LNCAP (cell line): ENCODE data around the gene TRMT2A.

Experiments
- TF ChIP-seq, protein P1 (sequence below): fragments of 450-650 bp; IDR thresholded peaks from 2 replicates; pipeline ENCODE4 v1.5.1; 2017; ENCODE audit warnings: mild to moderate bottlenecking

Gene TRMT2A

DNA sequence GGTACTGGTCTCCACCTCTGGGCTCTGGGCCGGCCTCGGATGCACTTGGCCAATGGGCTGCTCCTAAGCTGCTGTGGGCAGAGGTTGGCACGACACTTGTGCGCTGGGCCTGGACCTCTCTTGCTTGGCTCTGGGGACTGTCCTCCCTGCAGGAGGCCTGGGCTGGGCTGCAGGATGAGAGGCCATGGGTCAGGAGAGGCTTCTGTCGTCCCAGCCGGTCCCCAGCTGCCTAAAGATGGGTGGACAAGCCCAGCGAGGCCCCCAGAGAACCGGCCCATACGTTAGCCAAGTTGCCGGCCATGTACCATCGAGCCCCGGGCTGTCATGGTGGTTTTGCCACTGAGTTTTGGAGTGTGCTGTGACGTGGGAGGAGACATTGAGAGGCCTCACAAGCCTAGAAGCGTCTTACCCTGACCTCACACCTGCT is 35.5 kb upstream of the TRMT2A start:
- TF ChIP-seq, protein P1, sequence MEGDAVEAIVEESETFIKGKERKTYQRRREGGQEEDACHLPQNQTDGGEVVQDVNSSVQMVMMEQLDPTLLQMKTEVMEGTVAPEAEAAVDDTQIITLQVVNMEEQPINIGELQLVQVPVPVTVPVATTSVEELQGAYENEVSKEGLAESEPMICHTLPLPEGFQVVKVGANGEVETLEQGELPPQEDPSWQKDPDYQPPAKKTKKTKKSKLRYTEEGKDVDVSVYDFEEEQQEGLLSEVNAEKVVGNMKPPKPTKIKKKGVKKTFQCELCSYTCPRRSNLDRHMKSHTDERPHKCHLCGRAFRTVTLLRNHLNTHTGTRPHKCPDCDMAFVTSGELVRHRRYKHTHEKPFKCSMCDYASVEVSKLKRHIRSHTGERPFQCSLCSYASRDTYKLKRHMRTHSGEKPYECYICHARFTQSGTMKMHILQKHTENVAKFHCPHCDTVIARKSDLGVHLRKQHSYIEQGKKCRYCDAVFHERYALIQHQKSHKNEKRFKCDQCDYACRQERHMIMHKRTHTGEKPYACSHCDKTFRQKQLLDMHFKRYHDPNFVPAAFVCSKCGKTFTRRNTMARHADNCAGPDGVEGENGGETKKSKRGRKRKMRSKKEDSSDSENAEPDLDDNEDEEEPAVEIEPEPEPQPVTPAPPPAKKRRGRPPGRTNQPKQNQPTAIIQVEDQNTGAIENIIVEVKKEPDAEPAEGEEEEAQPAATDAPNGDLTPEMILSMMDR: no peak

DNA sequence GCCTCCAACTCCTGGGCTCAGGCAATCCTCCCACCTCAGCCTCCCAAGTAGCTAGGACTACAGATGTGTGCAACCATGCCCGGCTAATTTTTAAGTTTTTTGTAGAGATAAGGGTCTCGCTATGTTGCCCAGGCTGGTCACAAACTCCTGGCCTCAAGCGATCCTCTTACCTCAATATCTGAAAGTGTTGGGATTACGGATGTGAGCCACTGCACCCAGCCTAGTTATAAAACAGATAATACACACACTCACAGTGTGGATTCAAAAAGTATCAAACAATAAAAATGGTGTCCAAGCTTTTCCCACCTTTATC is 34.2 kb upstream of the TRMT2A start:
- TF ChIP-seq, protein P1: no peak

DNA sequence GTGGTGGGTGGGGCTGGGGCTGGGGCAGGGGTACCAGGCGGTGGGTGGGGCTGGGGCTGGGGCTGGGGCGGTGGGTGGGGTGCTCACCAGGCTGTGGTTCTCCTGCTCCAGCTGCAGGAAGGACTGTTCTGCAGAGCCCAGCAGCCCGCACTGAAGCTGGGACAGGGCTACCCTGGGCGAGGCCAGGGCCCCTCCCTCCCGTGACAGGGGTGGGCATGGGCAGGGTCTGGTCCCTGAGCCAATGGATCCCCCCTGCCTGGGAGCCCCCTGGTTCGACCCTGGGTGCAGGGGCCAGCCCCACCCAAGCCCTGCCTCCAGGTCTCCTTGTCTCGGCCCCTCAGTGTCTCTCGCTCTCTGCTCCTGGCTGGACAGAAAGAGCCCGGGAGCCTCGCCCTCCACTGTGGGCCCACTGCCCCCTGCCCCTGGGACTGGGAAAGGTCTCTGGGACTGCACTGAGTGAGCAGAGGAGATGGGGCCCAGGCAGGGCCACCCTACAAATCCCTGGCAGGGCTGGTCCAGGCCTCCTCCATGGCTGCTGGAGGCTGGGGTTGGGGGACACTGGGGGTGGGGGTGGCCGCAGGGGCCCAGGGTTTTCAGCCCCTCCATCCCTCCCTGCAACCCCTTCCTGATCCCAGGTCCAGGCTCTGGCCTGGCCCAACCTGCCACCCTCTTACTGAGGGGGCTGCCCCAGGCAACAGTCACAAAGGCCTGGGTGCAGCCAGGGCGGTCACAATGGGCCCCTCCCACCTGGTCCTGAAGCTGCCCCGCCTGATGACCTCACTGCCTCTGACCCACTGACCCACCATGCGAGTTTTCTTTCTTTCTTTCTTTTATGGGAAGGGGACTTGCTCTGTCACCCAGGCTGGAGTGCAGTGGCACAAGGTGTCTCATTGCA is 33.6 kb upstream of the TRMT2A start, which contains the start of gene CCDC188:
Gene CCDC188, minus strand, starts transcription at position 675 of the 895 bp plus-strand sequence. Its CDS starts 69 bp downstream, at position 606.
- TF ChIP-seq, protein P1: no peak

DNA sequence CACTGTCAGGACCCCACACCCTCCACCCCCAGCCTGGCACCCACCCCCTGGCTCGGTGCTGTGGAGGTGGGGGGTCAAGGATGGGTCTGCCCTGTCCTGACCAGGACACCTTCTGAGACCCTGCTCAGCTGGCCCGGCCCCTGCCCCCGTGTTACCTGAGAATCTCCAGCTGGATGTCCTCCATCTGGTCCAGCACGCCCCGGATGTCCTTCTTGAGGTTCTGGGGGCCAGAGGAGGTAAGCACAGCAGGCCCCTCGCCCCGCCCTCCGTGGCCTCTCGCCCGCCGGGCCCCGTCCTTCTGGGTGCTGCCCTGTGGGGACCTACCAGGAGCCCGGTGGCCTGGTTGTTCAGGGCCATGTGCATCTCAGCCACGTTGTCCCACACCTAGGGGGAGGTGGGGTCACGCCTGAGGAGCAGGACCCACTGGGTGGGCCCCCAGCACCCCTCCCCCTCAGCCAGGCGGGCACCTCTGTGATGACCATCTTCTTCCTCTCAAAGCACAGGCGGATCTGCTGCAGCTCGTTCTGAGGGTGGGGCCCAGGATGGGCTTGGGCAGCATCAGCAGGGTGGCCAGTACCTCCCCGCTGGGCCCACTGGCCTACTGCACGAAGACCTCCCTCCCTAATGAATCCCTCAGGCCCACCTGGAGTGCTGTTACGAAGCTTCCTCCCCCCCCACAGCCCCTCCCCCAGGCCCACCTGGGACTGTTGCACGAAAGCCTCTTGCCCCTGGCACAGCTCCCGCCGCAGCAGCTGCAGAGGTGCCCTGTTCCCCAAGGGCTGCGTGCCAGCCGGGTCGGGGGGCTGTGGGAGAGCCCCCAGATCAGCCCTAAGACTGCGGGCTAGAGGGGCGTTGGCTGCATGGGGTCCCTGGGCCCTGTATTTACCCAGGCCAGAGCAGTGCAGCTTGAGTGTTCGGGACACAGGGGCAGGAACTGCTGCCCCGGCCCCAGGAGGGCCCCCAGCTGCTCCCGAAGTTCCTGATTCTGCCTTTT is 32.5 kb upstream of the TRMT2A start:
- TF ChIP-seq, protein P1: no peak

DNA sequence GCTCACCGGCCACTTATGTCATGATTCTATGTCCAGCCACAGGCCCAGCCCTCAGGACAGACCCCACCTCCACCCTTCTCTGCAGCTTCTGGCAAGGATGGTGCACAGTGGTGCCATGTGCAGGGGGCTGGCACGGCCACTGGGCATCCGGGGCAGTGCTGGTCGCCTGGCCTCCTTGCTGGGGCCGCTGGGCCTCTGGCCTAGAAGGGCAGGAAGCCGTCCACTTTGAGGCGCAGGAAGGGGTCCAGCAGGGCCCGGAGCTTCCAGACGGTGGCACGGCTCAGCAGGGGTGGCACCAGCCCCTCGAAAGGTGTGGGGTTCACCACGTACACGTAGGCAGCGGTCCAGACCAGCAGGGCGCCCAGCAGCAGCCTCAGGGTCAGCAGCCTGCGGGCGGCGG is 31.4 kb upstream of the TRMT2A start:
- TF ChIP-seq, protein P1: no peak

DNA sequence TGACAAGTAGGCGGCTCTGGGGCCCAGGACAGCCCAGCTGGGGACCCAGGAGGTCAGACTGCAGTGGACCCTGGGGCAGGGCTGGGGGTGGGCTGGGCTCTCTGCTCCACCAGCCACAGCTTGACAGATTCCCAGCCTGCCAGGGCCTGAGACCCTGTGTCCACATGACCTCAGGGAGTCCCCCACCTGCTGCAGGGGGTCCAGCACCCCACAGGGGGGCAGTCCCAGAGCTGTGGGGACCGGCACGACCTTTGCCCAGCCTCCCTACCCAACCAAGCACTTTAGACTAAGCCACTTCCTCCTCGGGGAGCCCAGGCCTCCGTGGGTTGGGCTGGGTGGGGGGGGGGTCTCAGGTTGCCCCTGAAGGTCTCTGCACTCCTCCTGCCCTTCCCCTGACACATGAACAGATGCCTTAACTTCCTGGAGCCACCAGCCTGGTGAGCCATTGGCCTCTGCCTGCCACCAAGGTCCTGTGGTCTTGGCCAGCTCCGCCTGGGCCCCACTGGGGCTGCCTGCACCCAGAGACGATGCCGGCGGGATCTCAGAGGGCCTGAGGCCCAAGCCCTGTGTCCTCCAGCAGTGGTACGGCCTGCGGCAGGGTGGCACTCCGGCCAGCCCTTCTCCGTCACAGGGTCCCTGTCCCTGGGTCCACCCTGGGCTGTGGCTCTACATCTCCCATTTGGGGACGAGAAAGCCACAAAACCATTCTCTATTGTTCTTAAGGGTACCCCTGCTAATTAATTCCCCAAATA is 30.4 kb upstream of the TRMT2A start:
- TF ChIP-seq, protein P1: no peak

DNA sequence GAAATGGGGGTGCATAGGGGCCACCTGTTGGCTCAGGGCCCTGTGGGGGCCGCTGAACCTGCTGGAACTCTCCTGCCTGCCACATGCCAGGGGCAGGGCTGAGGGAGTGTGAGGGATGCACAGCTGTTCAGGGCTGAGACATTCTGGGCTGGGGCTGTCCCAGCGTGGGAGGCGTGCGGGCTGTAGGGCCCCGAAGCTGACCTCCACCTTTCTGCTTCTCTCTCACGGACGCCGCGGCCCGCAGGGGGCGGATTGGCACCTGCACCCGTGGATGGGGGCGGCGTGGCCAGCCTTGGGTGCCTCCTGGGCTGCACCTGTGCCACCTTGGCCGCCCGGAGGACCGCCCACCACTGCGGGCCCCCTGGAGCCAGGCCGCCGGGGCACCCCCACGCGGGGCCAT is 29.8 kb upstream of the TRMT2A start:
- TF ChIP-seq, protein P1: no peak
